ENCODE results near the gene CGB5.
A peak's percentile ranks its signal among the peaks of the same experiment; 100 is the strongest.
"Not testable (repeated sequence)": the region's sequence is repeated elsewhere in the genome, so short reads cannot be mapped to it uniquely, and the experiment has no call there.

Gene CGB5

GRCh38 chr19:49056101-49056901, 12.7 kb downstream of the CGB5 start:
- Mint-ChIP-seq H3K9me3 (no peaks in the 10 kb centered on the region), H3K4me1 (peaks cover 16% of the 10 kb centered on the region), H3K27ac (no peak overlapping the region), H3K27me3 (ENCODE audit: low read depth) (peaks cover 71% of the 10 kb centered on the region), H3K36me3 (ENCODE audit: low read depth) (no peaks in the 10 kb centered on the region), H3K4me3 (peak overlapping the region; percentile 76 to 78 (median 77))
- TF ChIP-seq CTCF (IDR thresholded peaks at IDR 0.05; ENCODE audit: unreplicated experiment in 3 of 3), result peak in 2 of 3 experiments; percentile 16 to 32

- H3K36me3 Mint-ChIP-seq (ENCODE audit: low read depth); H3K27ac Mint-ChIP-seq; H3K9me3 Mint-ChIP-seq: not testable (repeated sequence)
- Mint-ChIP-seq H3K4me3 (peak overlapping the region; percentile 76 to 78 (median 77)), H3K4me1 (peaks cover 16% of the 10 kb centered on the region), H3K27me3 (ENCODE audit: low read depth) (peaks cover 77% of the 10 kb centered on the region)
These were observed 13.4 kb downstream of the CGB5 start for GRCh38 chr19:49056902-49057596.

- peaks cover 75% of the 10 kb centered on the region for H3K27me3 Mint-ChIP-seq (ENCODE audit: low read depth)
- TF ChIP-seq CTCF (IDR thresholded peaks at IDR 0.05; ENCODE audit: unreplicated experiment in 3 of 3), result no peak
- peaks cover 16% of the 10 kb centered on the region for H3K4me1 Mint-ChIP-seq
- no peaks in the 10 kb centered on the region for H3K9me3 Mint-ChIP-seq
- no peaks in the 10 kb centered on the region for H3K36me3 Mint-ChIP-seq (ENCODE audit: low read depth)
- peak within 1 kb of the TSS; percentile 76 to 78 (median 77) for H3K4me3 Mint-ChIP-seq
- no peak within 1 kb of the TSS for H3K27ac Mint-ChIP-seq
These were observed 14.1 kb downstream of the CGB5 start, which contains the start of gene CGB7 for GRCh38 chr19:49057636-49058234. CGB7 (minus strand) TSS chr19:49057749; CDS start chr19:49055375, 2,374 bp downstream.

- H3K9me3 Mint-ChIP-seq, result no peaks in the 10 kb centered on the region
- H3K4me3 Mint-ChIP-seq, result peak overlapping the region in 2 of 3 experiments; percentile 16 to 78
- no peak for TF ChIP-seq CTCF (IDR thresholded peaks at IDR 0.05; ENCODE audit: unreplicated experiment in 3 of 3)
- H3K4me1 Mint-ChIP-seq, result peaks cover 16% of the 10 kb centered on the region
- peaks cover 74% of the 10 kb centered on the region for H3K27me3 Mint-ChIP-seq (ENCODE audit: low read depth)
- no peaks in the 10 kb centered on the region for H3K36me3 Mint-ChIP-seq (ENCODE audit: low read depth)
- no peak overlapping the region for H3K27ac Mint-ChIP-seq
These were observed 14.9 kb downstream of the CGB5 start for GRCh38 chr19:49058562-49058961.

GRCh38 chr19:49059053-49059452, 15.4 kb downstream of the CGB5 start:
- peak overlapping the region; percentile 1 to 8 (median 3) for H3K4me3 Mint-ChIP-seq
- H3K9me3 Mint-ChIP-seq, result no peaks in the 10 kb centered on the region
- peaks cover 16% of the 10 kb centered on the region for H3K4me1 Mint-ChIP-seq
- H3K36me3 Mint-ChIP-seq (ENCODE audit: low read depth), result no peaks in the 10 kb centered on the region
- peaks cover 69% of the 10 kb centered on the region for H3K27me3 Mint-ChIP-seq (ENCODE audit: low read depth)
- no peak for TF ChIP-seq CTCF (IDR thresholded peaks at IDR 0.05; ENCODE audit: unreplicated experiment in 3 of 3)
- H3K27ac Mint-ChIP-seq, result no peak overlapping the region

- Mint-ChIP-seq H3K27ac (no peak overlapping the region), H3K9me3 (no peaks in the 10 kb centered on the region), H3K4me1 (peaks cover 23% of the 10 kb centered on the region), H3K4me3 (peak overlapping the region in 1 of 3 experiments; percentile 38), H3K36me3 (ENCODE audit: low read depth) (no peaks in the 10 kb centered on the region), H3K27me3 (ENCODE audit: low read depth) (peaks cover 57% of the 10 kb centered on the region)
- TF ChIP-seq CTCF (IDR thresholded peaks at IDR 0.05; ENCODE audit: unreplicated experiment in 3 of 3), result no peak
These were observed 17.4 kb downstream of the CGB5 start for GRCh38 chr19:49061000-49061399.
